H9 (cell line): ENCODE results near the gene TDP2. TPM values are rescaled to one million over a fixed set of nuclear protein-coding genes. Genes with fewer than 3 reads are reported as not detected.

ENCODE experiments used
- DNase-seq: peaks from one replicate; pipeline ENCODE4 v3.0.0-alpha.2; 2017
- H2AFZ ChIP-seq: one replicate; pipeline ENCODE4 v1.6.1; 2013; ENCODE audit warnings: mild to moderate bottlenecking, low read length, control low read depth, moderate library complexity
- H2AK5ac ChIP-seq: 2 replicates; pipeline ENCODE4 v1.6.1; 2013; ENCODE audit warnings: low read length, control low read depth, mixed read lengths; ENCODE audit not compliant: insufficient read length
- H2BK120ac ChIP-seq: one replicate; pipeline ENCODE4 v1.6.1; 2013; ENCODE audit warnings: low read depth, mild to moderate bottlenecking, low read length, control low read depth, inconsistent platforms; ENCODE audit not compliant: poor library complexity, severe bottlenecking
- H2BK12ac ChIP-seq: 2 replicates; pipeline ENCODE4 v1.6.1; 2013; ENCODE audit warnings: low read length, control low read depth, mixed read lengths, low read depth; ENCODE audit not compliant: insufficient read length
- H2BK15ac ChIP-seq: 2 replicates; pipeline ENCODE4 v1.6.1; 2013; ENCODE audit warnings: low read depth, low read length, control low read depth
- H2BK20ac ChIP-seq: one replicate; pipeline ENCODE4 v1.6.1; 2013; ENCODE audit warnings: low read depth, mild to moderate bottlenecking, low read length, control low read depth, inconsistent platforms; ENCODE audit not compliant: poor library complexity, severe bottlenecking
- H2BK5ac ChIP-seq: 2 replicates; pipeline ENCODE4 v1.6.1; 2013; ENCODE audit warnings: low read length, control low read depth, mixed read lengths; ENCODE audit not compliant: insufficient read length
- H3K14ac ChIP-seq: 2 replicates; pipeline ENCODE4 v1.6.1; 2013; ENCODE audit warnings: low read length, control low read depth; ENCODE audit not compliant: insufficient read depth
- H3K18ac ChIP-seq: 2 replicates; pipeline ENCODE4 v1.6.1; 2013; ENCODE audit warnings: low read depth, mild to moderate bottlenecking, mixed read lengths, low read length, control low read depth; ENCODE audit not compliant: insufficient read length
- H3K23ac ChIP-seq: 2 replicates; pipeline ENCODE4 v1.6.1; 2013; ENCODE audit warnings: low read length, control low read depth, mixed read lengths, low read depth; ENCODE audit not compliant: insufficient read length
- H3K23me2 ChIP-seq: 2 replicates; pipeline ENCODE4 v1.6.1; 2013; ENCODE audit warnings: low read depth, mild to moderate bottlenecking, mixed read lengths, low read length, control low read depth; ENCODE audit not compliant: insufficient read length, poor library complexity, severe bottlenecking
- H3K27ac ChIP-seq: 2 replicates; pipeline ENCODE4 v1.5.1; 2013; ENCODE audit warnings: low read length, control low read depth, mixed read lengths, low read depth; ENCODE audit not compliant: insufficient read length
- H3K27me3 ChIP-seq: 2 replicates; pipeline ENCODE4 v1.6.1; 2013; ENCODE audit warnings: low read length, control low read depth, inconsistent platforms; ENCODE audit not compliant: insufficient read depth
- H3K4ac ChIP-seq: 2 replicates; pipeline ENCODE4 v1.6.1; 2013; ENCODE audit warnings: low read depth, mild to moderate bottlenecking, control low read depth, inconsistent platforms, low read length, moderate library complexity
- H3K4me1 ChIP-seq: 2 replicates; pipeline ENCODE4 v1.6.1; 2013; ENCODE audit warnings: low read length, control low read depth, inconsistent platforms; ENCODE audit not compliant: insufficient read depth
- H3K4me2 ChIP-seq: 2 replicates; pipeline ENCODE4 v1.6.1; 2013; ENCODE audit warnings: low read length, control low read depth, mixed read lengths; ENCODE audit not compliant: insufficient read length, insufficient read depth
- H3K56ac ChIP-seq: 2 replicates; pipeline ENCODE4 v1.6.1; 2013; ENCODE audit warnings: low read depth, mild to moderate bottlenecking, mixed read lengths, low read length, control low read depth; ENCODE audit not compliant: insufficient read length
- H3K79me1 ChIP-seq: 2 replicates; pipeline ENCODE4 v1.6.1; 2013; ENCODE audit warnings: low read depth, mild to moderate bottlenecking, moderate library complexity, low read length, control low read depth, inconsistent platforms; ENCODE audit not compliant: insufficient read depth, poor library complexity, severe bottlenecking
- H3K79me2 ChIP-seq: 2 replicates; pipeline ENCODE4 v1.6.1; 2013; ENCODE audit warnings: low read length, control low read depth, inconsistent platforms; ENCODE audit not compliant: insufficient read depth
- H3K9ac ChIP-seq: 2 replicates; pipeline ENCODE4 v1.6.1; 2013; ENCODE audit warnings: low read length, control low read depth, mixed read lengths; ENCODE audit not compliant: insufficient read length; ENCODE audit errors: extremely low read depth
- H3K9me3 ChIP-seq: one replicate; pipeline ENCODE4 v1.6.1; 2013; ENCODE audit warnings: low read depth, low read length, inconsistent platforms; ENCODE audit not compliant: control insufficient read depth
- H3T11ph ChIP-seq: one replicate; pipeline ENCODE4 v1.6.1; 2013; ENCODE audit warnings: mild to moderate bottlenecking, low read length, control low read depth, inconsistent platforms
- H4K20me1 ChIP-seq: one replicate; pipeline ENCODE4 v1.6.1; 2013; ENCODE audit not compliant: control insufficient read depth, insufficient read length, insufficient read depth
- H4K5ac ChIP-seq: 2 replicates; pipeline ENCODE4 v1.6.1; 2013; ENCODE audit warnings: low read depth, mild to moderate bottlenecking, mixed read lengths, low read length, control low read depth; ENCODE audit not compliant: insufficient read length
- H4K8ac ChIP-seq: replicated peaks from 2 replicates; pipeline ENCODE4 v1.6.1; 2013; ENCODE audit warnings: low read length, control low read depth, mixed read lengths, low read depth; ENCODE audit not compliant: insufficient read length
- H4K91ac ChIP-seq: 2 replicates; pipeline ENCODE4 v1.6.1; 2013; ENCODE audit warnings: low read depth, mild to moderate bottlenecking, moderate library complexity, mixed read lengths, low read length, control low read depth; ENCODE audit not compliant: insufficient read length
- H3K27ac Mint-ChIP-seq, 3 experiments: 2 replicates in 2 of 3; 3 replicates in 1 of 3; pipeline ENCODE4 v1.8.0; 2020 to 2021; ENCODE audit warnings: mixed read lengths in 3 of 3, mild to moderate bottlenecking in 1 of 3, moderate library complexity in 1 of 3
- H3K27me3 Mint-ChIP-seq: 2 replicates; pipeline ENCODE4 v1.8.0; 2021; ENCODE audit warnings: low read depth, mild to moderate bottlenecking, moderate library complexity, mixed read lengths
- H3K36me3 Mint-ChIP-seq, 3 experiments: 2 replicates in 2 of 3; 3 replicates in 1 of 3; pipeline ENCODE4 v1.8.0; 2020 to 2021; ENCODE audit warnings: low read depth in 3 of 3, mixed read lengths in 3 of 3; ENCODE audit not compliant: insufficient read depth in 1 of 3
- H3K4me1 Mint-ChIP-seq, 2 experiments: 2 replicates each; pipeline ENCODE4 v1.8.0; 2020; ENCODE audit warnings: mixed read lengths in 2 of 2
- H3K4me3 Mint-ChIP-seq, 2 experiments: 2 replicates in 1 of 2; 3 replicates in 1 of 2; pipeline ENCODE4 v1.8.0; 2020 to 2021; ENCODE audit warnings: mild to moderate bottlenecking in 2 of 2, mixed read lengths in 2 of 2, moderate library complexity in 1 of 2
- H3K9me3 Mint-ChIP-seq, 2 experiments: 2 replicates in 1 of 2; 3 replicates in 1 of 2; pipeline ENCODE4 v1.8.0; 2020; ENCODE audit warnings: mild to moderate bottlenecking in 2 of 2, mixed read lengths in 2 of 2, moderate library complexity in 1 of 2
- WGBS: extraction: QIAGEN DNeasy Blood & Tissue Kit; methylation state at CpG from one replicate; pipeline ENCODE4 v1.1.7; 2013; ENCODE audit warnings: missing lambda C conversion rate, low lambda C conversion rate, mixed read lengths; ENCODE audit not compliant: insufficient read length; ENCODE audit errors: extremely low coverage; 5-methylcytosine and 5-hydroxymethylcytosine counted together
- total RNA-seq: library from RNA; stranded (reverse); gene quantifications from 2 replicates; pipeline ENCODE4 v1.2.1, GENCODE V29; 2021
- TF ChIP-seq, protein P1 (sequence below): fragments of 200-600 bp; sonication (generic); conservative IDR thresholded peaks from 3 replicates; pipeline ENCODE4 v1.8.0; 2021; ENCODE audit warnings: antibody characterized with exemption, mild to moderate bottlenecking

TDP2 gene
- total RNA-seq, 1 experiment from 2014 or later = 55.6 TPM

DNA sequence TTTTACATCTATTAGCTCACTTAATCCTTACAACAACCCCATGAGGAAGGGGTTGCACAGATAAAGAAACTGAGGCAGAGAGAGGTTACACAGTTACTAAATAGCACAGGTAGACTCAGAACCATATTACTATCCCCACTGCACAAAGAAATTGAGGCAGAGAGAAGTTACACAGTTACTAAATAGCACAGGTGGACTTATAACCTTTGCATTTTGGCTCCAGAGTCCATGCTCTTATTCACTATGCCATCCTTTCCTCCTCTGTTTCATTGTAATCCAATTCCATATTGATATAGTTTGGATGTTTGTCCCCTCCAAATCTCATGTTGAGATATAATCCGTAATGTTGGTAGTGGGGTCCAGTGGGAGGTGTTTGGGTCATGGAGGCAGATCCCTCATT lies 3.5 kb downstream of the TDP2 start:
- Histone ChIP-seq H4K20me1 (no peaks in the 10 kb centered on the region), H2AFZ (no peak overlapping the region), H3K23me2 (peaks cover 12% of the 10 kb centered on the region), H3K27me3 (no peaks in the 10 kb centered on the region), H3K18ac (no peak overlapping the region), H2BK12ac (no peak overlapping the region), H3T11ph (no peak overlapping the region), H2AK5ac (no peak overlapping the region), H2BK20ac (no peak overlapping the region), H4K8ac (no peak overlapping the region), H2BK15ac (no peak overlapping the region), H2BK120ac (no peak overlapping the region), H3K56ac (no peak overlapping the region), H3K27ac (no peak overlapping the region), H3K79me1 (no peaks in the 10 kb centered on the region), H4K5ac (no peak overlapping the region), H2BK5ac (no peak overlapping the region), H3K79me2 (peaks cover 8% of the 10 kb centered on the region; the same call in 1 of the 2 replicates), H3K4ac (no peak overlapping the region), H4K91ac (no peak overlapping the region), H3K9me3 (no peaks in the 10 kb centered on the region), H3K9ac (no peak overlapping the region), H3K14ac (no peak overlapping the region), H3K23ac (no peak overlapping the region), H3K4me2 (no peak overlapping the region), H3K4me1 (peaks cover 6% of the 10 kb centered on the region; the same call in 1 of the 2 replicates)
- Mint-ChIP-seq H3K4me1 (peaks cover 42 to 44% of the 10 kb centered on the region in 2 experiments), H3K36me3 (peaks cover 31 to 51% (median 43%) of the 10 kb centered on the region in 3 experiments), H3K27me3 (no peaks in the 10 kb centered on the region), H3K4me3 (no peak overlapping the region; a peak in 1 of 5 replicates), H3K9me3 (peaks cover 0 to 4% of the 10 kb centered on the region in 2 experiments; a peak in 2 of 5 replicates), H3K27ac (no peak overlapping the region)
- TF ChIP-seq, protein P1, sequence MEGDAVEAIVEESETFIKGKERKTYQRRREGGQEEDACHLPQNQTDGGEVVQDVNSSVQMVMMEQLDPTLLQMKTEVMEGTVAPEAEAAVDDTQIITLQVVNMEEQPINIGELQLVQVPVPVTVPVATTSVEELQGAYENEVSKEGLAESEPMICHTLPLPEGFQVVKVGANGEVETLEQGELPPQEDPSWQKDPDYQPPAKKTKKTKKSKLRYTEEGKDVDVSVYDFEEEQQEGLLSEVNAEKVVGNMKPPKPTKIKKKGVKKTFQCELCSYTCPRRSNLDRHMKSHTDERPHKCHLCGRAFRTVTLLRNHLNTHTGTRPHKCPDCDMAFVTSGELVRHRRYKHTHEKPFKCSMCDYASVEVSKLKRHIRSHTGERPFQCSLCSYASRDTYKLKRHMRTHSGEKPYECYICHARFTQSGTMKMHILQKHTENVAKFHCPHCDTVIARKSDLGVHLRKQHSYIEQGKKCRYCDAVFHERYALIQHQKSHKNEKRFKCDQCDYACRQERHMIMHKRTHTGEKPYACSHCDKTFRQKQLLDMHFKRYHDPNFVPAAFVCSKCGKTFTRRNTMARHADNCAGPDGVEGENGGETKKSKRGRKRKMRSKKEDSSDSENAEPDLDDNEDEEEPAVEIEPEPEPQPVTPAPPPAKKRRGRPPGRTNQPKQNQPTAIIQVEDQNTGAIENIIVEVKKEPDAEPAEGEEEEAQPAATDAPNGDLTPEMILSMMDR = no peak
- DNase-seq = no peak
- no CpG with 5 or more reads among the region's 1 CpG for WGBS
